Mucosa of stomach (tissue), 1 donor: ENCODE data around the gene TMEM242.

Experiments
- H3K27me3 ChIP-seq: one replicate; pipeline ENCODE4 v1.7.0; 2013; ENCODE audit warnings: mild to moderate bottlenecking, low read length; ENCODE audit not compliant: control insufficient read depth, insufficient read depth
- H3K36me3 ChIP-seq: one replicate; pipeline ENCODE4 v1.7.0; 2013; ENCODE audit warnings: low read length; ENCODE audit not compliant: control insufficient read depth, insufficient read depth
- H3K4me1 ChIP-seq: one replicate; pipeline ENCODE4 v1.7.0; 2013; ENCODE audit warnings: mild to moderate bottlenecking, low read length; ENCODE audit not compliant: control insufficient read depth, insufficient read depth
- H3K4me3 ChIP-seq: one replicate; pipeline ENCODE4 v1.7.0; 2013; ENCODE audit warnings: low read length
- H3K9ac ChIP-seq: one replicate; pipeline ENCODE4 v1.7.0; 2013; ENCODE audit warnings: mild to moderate bottlenecking, low read length, moderate library complexity
- H3K9me3 ChIP-seq: one replicate; pipeline ENCODE4 v1.7.0; 2013; ENCODE audit warnings: mild to moderate bottlenecking, low read length, moderate library complexity; ENCODE audit not compliant: control insufficient read depth
- donor health status: Pancreatic carcinoma.

TMEM242 gene

DNA sequence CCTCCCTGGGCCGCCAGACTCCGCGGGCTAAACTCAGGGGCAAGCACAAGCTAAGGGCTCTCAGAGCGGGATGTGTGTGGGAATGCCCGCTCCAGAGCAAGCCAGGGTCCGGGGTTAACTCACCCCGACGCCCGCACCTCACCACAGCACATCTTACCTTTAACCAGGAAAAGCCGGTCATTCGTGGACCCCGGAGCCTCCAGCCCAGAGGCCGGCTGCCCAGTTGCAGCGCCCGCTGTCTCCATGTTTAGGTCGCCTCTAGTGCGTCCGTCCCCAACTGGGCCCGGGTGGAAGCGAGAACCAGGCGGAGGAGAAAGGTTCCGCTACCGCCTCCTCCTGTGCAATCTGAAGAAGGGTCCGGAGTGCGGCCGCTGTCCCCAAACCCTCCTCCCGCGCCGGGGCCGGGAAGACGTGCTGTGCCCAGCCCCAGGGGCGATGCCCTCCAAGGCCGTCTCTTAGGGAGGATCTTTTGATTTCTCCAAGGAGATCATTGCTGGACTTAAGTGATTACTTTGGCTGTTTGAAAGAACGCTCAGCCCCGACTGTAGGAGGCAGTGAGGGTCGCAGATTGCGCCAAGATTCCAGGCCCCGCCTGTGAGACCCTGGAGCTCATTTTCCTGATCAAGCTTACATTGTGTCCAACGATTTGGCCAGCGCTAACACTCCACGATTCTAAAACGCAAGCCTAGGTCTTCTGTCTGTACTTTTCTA, at the start of gene TMEM242:
TMEM242 (minus strand) TSS at position 265 of the 711 bp plus-strand sequence; CDS start at position 245, 20 bp downstream.
- Histone ChIP-seq H3K36me3 (no peaks in the 10 kb centered on the region), H3K9ac (peak within 1 kb of the TSS; percentile 82), H3K9me3 (no peaks in the 10 kb centered on the region), H3K4me3 (peak within 1 kb of the TSS; percentile 94), H3K4me1 (no peaks in the 10 kb centered on the region), H3K27me3 (no peaks in the 10 kb centered on the region)

- Histone ChIP-seq H3K36me3 (no peaks in the 10 kb centered on the region), H3K4me1 (no peaks in the 10 kb centered on the region), H3K9ac (no peak overlapping the region), H3K9me3 (no peaks in the 10 kb centered on the region), H3K4me3 (no peak overlapping the region), H3K27me3 (no peaks in the 10 kb centered on the region)
Observed at GRCh38 chr6:157372501-157373280, 49.4 kb upstream of the TMEM242 start.

DNA sequence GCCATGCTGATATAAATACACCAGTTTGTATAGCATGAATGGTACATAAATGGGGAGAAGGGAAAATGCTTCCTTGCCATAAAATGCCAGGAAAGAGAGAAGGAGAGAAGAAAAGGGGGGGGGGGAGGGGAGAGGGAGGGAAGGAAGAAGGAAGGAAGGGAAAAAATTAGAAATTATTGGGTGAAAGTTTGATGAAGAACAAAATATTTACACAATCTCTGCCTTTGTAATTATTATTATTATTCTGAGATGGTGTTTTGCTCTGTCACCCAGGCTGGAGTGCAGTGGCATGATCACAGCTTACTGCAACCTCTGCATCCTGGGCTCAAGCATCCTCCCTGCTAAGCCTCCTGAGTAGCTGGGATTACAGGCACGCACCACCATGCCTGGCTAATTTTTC, 47.4 kb upstream of the TMEM242 start:
- no peaks in the 10 kb centered on the region for H3K36me3 ChIP-seq
- no peak overlapping the region for H3K9ac ChIP-seq

GRCh38 chr6:157368359-157369049, 45.2 kb upstream of the TMEM242 start:
- Histone ChIP-seq H3K9me3 (no peaks in the 10 kb centered on the region), H3K27me3 (no peaks in the 10 kb centered on the region), H3K36me3 (no peaks in the 10 kb centered on the region), H3K9ac (no peak overlapping the region), H3K4me1 (peaks cover 4% of the 10 kb centered on the region), H3K4me3 (no peak overlapping the region)

More for the DNA sequence above, 47.4 kb upstream of the TMEM242 start:
- H3K4me3 ChIP-seq: no peak overlapping the region
- no peaks in the 10 kb centered on the region for H3K4me1 ChIP-seq
- H3K9me3 ChIP-seq: no peaks in the 10 kb centered on the region
- H3K27me3 ChIP-seq: no peaks in the 10 kb centered on the region

GRCh38 chr6:157366648-157367047, 43.3 kb upstream of the TMEM242 start:
- H3K4me3 ChIP-seq: no peak overlapping the region
- peaks cover 4% of the 10 kb centered on the region for H3K4me1 ChIP-seq
- no peaks in the 10 kb centered on the region for H3K36me3 ChIP-seq
- no peaks in the 10 kb centered on the region for H3K9me3 ChIP-seq
- H3K27me3 ChIP-seq: peaks cover 2% of the 10 kb centered on the region
- no peak overlapping the region for H3K9ac ChIP-seq

GRCh38 chr6:157364705-157365104, 41.4 kb upstream of the TMEM242 start:
- no peaks in the 10 kb centered on the region for H3K9me3 ChIP-seq
- H3K27me3 ChIP-seq: peaks cover 3% of the 10 kb centered on the region
- H3K4me3 ChIP-seq: no peak overlapping the region
- H3K36me3 ChIP-seq: no peaks in the 10 kb centered on the region
- H3K9ac ChIP-seq: no peak overlapping the region
- peaks cover 4% of the 10 kb centered on the region for H3K4me1 ChIP-seq

- H3K4me3 ChIP-seq: no peak overlapping the region
- H3K27me3 ChIP-seq: peaks cover 3% of the 10 kb centered on the region
- peaks cover 4% of the 10 kb centered on the region for H3K4me1 ChIP-seq
- no peaks in the 10 kb centered on the region for H3K9me3 ChIP-seq
- no peak overlapping the region for H3K9ac ChIP-seq
- no peaks in the 10 kb centered on the region for H3K36me3 ChIP-seq
Observed at GRCh38 chr6:157361886-157362285, 38.6 kb upstream of the TMEM242 start.

- H3K4me1 ChIP-seq: no peaks in the 10 kb centered on the region
- no peak overlapping the region for H3K9ac ChIP-seq
Observed at GRCh38 chr6:157358287-157358686, 35.0 kb upstream of the TMEM242 start.

GRCh38 chr6:157346373-157346772, 23.1 kb upstream of the TMEM242 start:
- Histone ChIP-seq H3K36me3 (no peaks in the 10 kb centered on the region), H3K4me1 (no peaks in the 10 kb centered on the region)

More at GRCh38 chr6:157358287-157358686, 35.0 kb upstream of the TMEM242 start:
- H3K27me3 ChIP-seq: peaks cover 3% of the 10 kb centered on the region
- H3K4me3 ChIP-seq: no peak overlapping the region
- no peaks in the 10 kb centered on the region for H3K9me3 ChIP-seq
- H3K36me3 ChIP-seq: no peaks in the 10 kb centered on the region

GRCh38 chr6:157343732-157344131, 20.4 kb upstream of the TMEM242 start:
- Histone ChIP-seq H3K9me3 (no peaks in the 10 kb centered on the region), H3K27me3 (no peaks in the 10 kb centered on the region)

More at GRCh38 chr6:157346373-157346772, 23.1 kb upstream of the TMEM242 start:
- H3K27me3 ChIP-seq: no peaks in the 10 kb centered on the region
- no peak overlapping the region for H3K9ac ChIP-seq
- no peak overlapping the region for H3K4me3 ChIP-seq
- no peaks in the 10 kb centered on the region for H3K9me3 ChIP-seq

GRCh38 chr6:157339432-157339831, 16.1 kb upstream of the TMEM242 start:
- Histone ChIP-seq H3K4me1 (no peaks in the 10 kb centered on the region), H3K9me3 (no peaks in the 10 kb centered on the region), H3K27me3 (no peaks in the 10 kb centered on the region), H3K4me3 (no peak overlapping the region), H3K9ac (no peak overlapping the region), H3K36me3 (no peaks in the 10 kb centered on the region)

More at GRCh38 chr6:157343732-157344131, 20.4 kb upstream of the TMEM242 start:
- Histone ChIP-seq H3K4me1 (no peaks in the 10 kb centered on the region), H3K4me3 (no peak overlapping the region), H3K9ac (no peak overlapping the region), H3K36me3 (no peaks in the 10 kb centered on the region)

DNA sequence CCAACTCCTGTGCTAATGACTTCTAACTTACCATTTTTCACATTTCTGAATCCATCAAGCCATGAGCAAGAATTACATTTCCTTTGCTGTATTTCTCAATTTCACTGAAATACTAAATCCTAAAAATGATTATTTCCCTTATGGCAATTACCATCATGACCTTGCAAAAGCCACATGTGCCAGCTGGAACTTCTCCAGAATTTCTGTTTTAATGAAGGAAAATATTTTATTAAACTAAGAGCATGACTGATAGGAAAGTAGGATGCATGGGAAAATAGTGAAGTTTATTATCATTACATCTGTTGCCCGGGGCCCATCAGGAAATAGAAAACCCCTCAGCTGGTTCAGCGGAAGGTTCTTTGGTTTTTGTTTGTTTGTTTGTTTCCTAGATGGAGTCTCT, 14.4 kb upstream of the TMEM242 start:
- H3K27me3 ChIP-seq: no peaks in the 10 kb centered on the region
- no peaks in the 10 kb centered on the region for H3K4me1 ChIP-seq
- H3K36me3 ChIP-seq: no peaks in the 10 kb centered on the region
- H3K9me3 ChIP-seq: no peaks in the 10 kb centered on the region
- H3K4me3 ChIP-seq: no peak overlapping the region
- no peak overlapping the region for H3K9ac ChIP-seq
